Stimulated activated CD8-positive, alpha-beta memory T cell treated with anti-CD3 and anti-CD28 coated beads, Interleukin-12 subunit alpha, Interleukin-12 subunit beta, amount 100 ng/mL, for 4 hours (primary cell): ENCODE results near the gene PLA1A.

Experiments
- DNase-seq: peaks from one replicate; pipeline ENCODE4 v3.0.0-alpha.2; 2020; ENCODE audit warnings: low read depth

The PLA1A gene

GRCh38 chr3:119636891-119637611, 39.4 kb downstream of the PLA1A start:
- DNase-seq = no peak

DNA sequence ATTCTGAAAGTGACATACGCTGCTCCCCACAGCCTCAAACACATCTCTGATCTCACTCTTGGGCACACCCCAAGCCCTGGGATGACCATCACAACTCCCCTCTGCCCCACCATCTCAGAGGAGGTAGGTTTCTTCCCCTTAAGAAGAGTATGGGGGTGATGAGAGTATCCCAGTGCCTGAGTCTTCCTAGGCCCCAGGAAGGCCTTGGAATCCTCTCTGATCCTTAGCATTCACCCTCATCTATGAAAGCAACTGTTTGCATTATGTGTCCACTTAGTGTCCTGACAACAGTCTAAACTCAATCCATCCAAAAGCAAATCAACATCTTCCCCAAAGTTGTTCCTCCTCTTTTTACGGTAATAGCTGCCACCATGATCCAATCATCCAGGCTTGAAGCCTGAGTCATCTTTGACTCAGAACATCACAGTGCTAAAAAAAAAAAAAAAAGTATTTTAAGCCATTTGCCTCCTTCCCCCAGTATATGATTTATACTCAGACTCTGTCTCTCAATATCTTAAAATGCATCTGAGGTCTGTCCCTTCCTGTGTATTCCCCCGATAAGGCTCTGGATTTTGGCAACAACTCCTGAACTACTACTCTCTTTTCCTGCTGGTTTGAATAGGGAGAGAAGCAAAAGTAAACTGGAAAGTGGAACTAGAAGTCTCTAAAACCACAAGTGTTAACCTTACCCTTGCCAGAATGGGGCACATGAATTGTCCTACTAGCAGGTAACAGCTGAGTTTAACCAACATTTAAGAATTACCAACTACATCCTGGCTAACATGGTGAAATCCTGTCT, 40.2 kb downstream of the PLA1A start:
- DNase-seq = no peak

DNA sequence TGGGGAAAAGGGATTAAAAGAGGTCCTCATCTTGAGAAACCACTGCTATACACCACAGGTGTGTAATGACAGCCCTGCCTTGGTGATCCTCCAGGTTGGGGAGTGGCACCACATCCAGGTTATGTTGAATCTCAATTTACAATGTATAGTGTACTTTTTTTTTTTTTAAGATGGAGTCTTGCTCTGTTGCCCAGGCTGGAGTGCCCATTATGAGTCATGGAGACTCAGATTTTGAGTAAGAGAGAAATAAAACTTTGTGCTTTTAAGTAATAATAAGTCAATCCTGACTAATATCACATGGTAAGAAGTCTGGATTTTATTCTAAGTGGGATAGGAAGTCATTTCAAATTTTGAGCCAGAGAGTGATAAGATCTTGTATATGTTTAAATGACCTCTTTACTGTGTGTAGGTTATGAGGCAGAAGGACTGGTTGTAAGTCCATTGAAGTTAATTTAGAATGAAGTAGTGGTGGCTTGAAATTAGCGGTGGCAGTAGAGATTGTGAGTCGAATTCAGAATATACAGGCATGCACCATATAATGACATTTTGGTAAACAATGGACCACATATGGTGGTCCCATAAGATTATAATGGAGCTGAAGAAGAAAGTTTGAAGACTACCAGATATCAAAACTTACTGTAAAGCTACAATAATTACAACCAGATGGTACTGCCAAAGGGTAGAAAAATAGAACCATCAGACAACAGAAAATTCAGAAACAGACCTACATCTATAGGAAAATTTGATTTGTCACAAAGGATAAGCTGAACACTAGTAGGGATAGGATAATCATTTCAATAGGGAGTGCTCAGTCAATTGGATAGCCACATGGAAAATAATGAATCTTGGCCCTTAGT, 42.0 kb downstream of the PLA1A start:
- DNase-seq = no peak

GRCh38 chr3:119641416-119641815, 43.7 kb downstream of the PLA1A start:
- no peak for DNase-seq

DNA sequence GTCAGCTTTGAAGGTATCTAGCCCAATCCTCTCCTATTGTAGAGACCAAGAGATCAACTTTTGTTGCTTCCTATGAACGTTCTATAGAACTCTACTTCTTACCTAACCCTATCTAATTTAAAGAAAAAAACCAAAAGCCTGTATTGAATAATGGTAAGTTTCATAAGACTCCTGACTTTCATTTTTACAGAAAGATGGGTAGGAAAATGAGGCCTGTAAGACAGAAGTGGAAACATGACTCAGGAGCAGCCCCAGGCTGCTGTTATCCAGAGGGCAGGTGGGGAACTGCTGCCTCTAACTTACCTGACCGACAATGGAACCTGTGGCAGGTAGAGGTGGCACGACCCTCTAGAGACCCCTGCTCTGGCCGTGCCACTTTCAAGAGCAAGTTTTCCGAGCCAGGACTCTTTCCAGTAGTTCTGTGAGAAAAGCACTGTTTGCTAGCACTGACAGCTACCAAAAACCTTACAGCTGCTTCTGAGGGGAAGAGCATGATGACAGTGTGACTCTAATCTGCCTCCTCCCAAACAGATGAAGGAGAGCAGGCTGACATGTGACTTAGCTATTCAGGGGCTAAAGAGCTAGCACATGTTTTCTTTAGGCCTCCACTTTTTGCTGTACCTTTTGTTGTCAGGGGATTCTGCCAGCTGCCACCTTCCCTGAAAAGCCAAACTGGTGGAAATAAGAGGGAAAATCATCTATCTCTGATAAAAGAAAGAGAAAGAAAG, 45.2 kb downstream of the PLA1A start:
- DNase-seq = no peak

- DNase-seq = no peak
Measured at GRCh38 chr3:119643528-119643927, 45.8 kb downstream of the PLA1A start.

DNA sequence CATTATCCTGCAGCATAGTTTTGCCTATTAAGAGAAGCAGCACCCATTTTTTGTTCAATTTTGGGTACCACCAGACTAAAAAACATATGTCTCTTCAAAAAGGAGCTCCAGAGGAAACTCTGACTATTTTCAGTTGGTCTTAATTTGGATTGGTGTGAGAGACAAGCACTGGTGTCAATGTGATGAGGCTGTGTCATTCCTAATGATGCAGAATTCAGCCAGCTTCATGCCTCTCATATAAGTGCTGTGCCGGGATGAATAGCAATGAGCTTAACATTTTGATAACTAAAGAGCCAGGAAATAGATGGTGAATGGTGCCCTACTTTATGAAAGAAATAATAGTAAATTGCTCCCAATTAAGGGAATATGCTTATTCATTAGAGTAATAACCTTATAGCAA, 46.8 kb downstream of the PLA1A start:
- no peak for DNase-seq

GRCh38 chr3:119645813-119646212, 48.1 kb downstream of the PLA1A start:
- DNase-seq = no peak

DNA sequence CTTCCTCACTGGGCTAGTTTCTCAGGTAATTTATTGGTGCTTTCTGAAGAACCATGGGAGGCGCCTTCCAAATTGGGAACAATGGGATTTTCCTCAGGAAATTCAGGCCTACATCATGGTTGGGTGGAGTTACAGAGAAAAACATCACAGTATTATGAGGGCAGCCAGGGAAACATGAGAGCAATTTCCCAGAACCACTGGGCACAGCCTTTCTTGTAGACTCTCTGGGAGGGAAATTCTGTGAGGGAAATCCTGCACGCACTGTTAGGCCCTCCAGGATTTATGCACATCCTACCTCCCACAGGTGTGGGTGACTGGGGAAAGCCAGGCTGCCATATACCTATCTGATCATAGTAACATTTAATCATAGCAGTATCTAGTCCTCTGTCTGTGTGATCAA, 49.5 kb downstream of the PLA1A start:
- no peak for DNase-seq

- no peak for DNase-seq
Measured at GRCh38 chr3:119647843-119648575, 50.3 kb downstream of the PLA1A start.

DNA sequence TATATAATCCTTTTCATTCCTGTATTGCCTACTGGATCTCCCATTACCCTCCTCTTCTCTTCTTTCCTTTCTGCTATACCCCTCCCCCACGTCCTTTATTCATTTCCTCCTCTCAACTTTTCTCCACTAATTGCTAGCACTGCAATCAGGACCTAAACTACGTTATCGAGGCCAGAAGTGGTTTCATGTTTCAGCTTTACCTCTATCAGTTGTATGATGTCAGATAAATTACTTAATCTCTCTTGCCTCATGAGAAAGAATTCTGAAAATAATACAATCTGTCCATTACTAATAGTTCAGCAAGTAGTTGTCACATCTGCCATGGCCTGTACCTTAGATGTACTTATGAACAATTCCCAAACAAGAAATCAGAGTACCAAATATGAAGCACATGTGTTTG, 52.1 kb downstream of the PLA1A start:
- DNase-seq = no peak

- DNase-seq = no peak
Measured at GRCh38 chr3:119652306-119653033, 54.8 kb downstream of the PLA1A start.

DNA sequence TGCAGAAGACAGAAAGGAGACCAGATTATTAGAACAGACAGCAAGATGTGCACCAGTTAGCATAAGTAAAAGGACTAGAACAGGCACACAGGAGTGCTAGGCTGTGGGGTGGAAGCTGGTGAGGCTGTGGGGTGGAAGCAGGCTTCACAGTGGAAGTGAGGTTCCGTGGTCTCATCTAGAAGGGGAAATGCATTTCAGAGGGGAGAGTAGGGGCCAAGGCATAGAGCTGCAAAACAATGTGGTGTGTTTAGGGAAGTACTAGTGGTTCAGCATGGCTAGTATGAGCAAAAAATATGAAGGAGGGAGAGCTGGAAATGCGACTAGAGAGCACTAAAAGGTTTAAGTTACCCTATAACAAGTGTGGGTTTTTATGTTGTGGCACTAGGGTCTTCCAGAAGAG, 56.2 kb downstream of the PLA1A start:
- no peak for DNase-seq

GRCh38 chr3:119657887-119658702, 60.4 kb downstream of the PLA1A start:
- no peak for DNase-seq

DNA sequence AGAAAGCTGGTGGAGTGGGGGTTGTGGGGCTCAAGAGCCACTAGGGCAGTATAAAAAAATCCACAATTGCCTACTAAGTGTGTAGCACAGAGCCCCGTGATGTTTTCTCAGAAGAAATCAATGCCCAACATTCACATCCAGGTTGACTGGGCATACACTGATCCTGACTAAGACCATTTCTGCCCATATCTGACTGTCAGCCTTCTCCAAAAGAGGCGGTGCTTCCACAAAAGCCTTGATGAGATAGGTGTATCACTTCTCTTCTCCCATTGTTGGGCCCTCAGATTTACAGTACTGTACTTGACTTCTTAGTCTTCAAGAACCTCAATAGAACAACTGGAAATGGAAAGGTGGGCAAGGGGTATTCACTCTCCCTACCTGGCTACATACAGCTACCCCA, 61.3 kb downstream of the PLA1A start:
- DNase-seq = no peak

DNA sequence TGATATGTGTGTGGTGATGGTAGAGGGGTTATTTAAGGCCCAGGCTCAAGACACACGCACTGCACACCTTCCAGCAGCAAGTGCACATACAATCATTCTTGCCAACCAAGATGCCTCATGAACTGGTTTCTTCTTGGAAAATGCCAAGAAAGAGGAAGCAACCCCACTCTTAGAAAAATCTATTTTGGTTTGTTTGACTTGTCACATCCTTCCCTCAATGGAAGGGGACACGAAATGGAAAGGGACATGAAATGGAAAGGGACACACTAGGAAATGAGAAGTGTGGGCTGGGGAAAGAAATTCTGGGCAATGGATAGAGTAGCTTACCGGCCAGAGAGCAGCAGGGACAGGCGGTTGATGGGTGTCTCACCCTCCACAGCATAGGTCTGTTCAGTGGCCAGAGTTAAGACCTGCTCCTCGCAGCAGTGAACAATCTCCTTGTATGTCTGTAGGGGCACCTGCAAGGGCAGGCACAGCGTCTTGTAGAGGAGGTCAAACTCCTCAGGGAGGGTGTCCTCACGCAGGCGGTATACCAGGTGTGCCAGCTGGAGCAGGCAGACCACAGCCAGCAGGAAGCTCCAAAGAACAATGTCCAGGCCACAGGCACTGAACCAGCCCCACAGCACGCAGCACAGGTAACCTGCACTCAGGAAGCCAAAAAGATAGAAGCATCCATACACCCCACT, 62.1 kb downstream of the PLA1A start:
- DNase-seq = no peak

DNA sequence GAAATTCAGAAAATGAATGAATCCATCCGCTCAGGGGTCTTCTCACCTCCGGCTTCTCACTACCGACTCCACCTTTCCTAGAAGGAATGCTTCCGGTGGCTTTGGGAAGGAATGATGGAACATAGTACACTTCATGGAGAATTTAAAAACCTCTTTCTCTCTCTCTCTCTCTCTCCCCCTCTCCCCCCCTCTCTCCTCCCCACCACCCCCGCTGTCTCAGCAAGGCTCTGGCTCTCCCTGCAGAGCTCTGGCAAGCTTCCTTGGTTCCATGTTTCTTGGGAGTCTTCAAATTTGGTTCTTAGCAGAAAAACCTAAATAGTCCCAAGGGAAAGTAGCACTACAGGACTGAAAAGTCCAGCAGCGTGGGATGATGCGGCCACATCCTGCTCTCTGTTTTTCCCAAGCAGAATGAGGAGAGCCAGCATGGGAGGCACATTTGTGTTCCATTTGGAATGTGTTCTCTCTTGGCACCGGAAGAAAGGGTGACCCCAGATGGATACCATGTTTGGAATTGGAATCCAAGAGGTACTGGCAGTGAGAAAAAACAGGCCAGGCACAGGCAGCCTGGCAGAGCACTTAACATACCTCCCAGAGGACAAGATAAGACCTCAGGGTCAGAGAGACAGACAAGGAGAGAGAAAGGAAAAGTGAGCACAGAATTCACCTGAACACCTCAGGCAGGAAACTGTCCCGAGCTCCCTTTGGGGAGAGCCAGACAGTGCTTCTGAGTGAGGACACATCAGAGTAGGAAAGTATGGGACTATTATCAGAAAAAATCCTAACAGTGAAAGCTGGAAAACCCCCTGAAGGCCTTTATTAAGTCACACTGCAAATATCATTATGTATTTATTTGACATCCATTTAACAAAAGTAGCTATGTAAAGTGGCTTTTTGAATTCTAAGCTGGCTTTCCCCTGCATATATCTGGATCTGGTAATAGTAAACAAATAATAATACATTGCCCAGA, 63.1 kb downstream of the PLA1A start, which contains the start of gene POPDC2:
POPDC2 (minus strand) TSS at position 116 of the 967 bp plus-strand sequence. CDS start 166 bp downstream, outside the sequence.
- DNase-seq = no peak
